ENCODE results near the gene DPRX. TPM values are rescaled to one million over a fixed set of nuclear protein-coding genes. Genes with fewer than 3 reads are reported as not detected.

DPRX gene
- total and polyA plus RNA-seq, 2 donors from 2014 or later, result not detected

- FAIRE-seq, result no peak
- no peak for DNase-seq
- H3K4me1 ChIP-seq (ENCODE audit: control insufficient read depth in 2 of 3, insufficient read depth in 2 of 3, low read depth in 1 of 3, low read length in 3 of 3), result no peaks in the 10 kb centered on the region
- H3K9me3 ChIP-seq (ENCODE audit: control insufficient read depth in 2 of 3, insufficient read depth in 1 of 3, low read length in 3 of 3), result no peaks in the 10 kb centered on the region
- no peak overlapping the region for H3K27ac ChIP-seq (ENCODE audit: low read depth in 2 of 2, low read length in 2 of 2)
- intact Hi-C loops (cut with DNase I), result no loop called here
- no peaks in the 10 kb centered on the region for H3K36me3 ChIP-seq (ENCODE audit: control insufficient read depth in 2 of 3, insufficient read depth in 3 of 3, low read length in 3 of 3)
- H3K27me3 ChIP-seq (ENCODE audit: control insufficient read depth, insufficient read depth, low read length), result no peaks in the 10 kb centered on the region
- no peak overlapping the region for H3K4me3 ChIP-seq (ENCODE audit: low read length in 3 of 3)
- no peak overlapping the region for H3K9ac ChIP-seq (ENCODE audit: low read length in 3 of 3)
- TF ChIP-seq CTCF (IDR thresholded peaks at IDR 0.05; ENCODE audit: borderline replicate concordance, extremely low read depth, insufficient read depth), result no peak
These were observed 10.7 kb downstream of the DPRX start for GRCh38 chr19:53642381-53643099.

GRCh38 chr19:53644061-53644816 lies 12.4 kb downstream of the DPRX start:
- no peak for FAIRE-seq
- no peaks in the 10 kb centered on the region for H3K4me1 ChIP-seq (ENCODE audit: control insufficient read depth in 2 of 3, insufficient read depth in 2 of 3, low read depth in 1 of 3, low read length in 3 of 3)
- H3K4me3 ChIP-seq (ENCODE audit: low read length in 3 of 3), result no peak overlapping the region
- no peak for TF ChIP-seq CTCF (IDR thresholded peaks at IDR 0.05; ENCODE audit: borderline replicate concordance, extremely low read depth, insufficient read depth)
- no peak overlapping the region for H3K9ac ChIP-seq (ENCODE audit: low read length in 3 of 3)
- no peaks in the 10 kb centered on the region for H3K27me3 ChIP-seq (ENCODE audit: control insufficient read depth, insufficient read depth, low read length)
- H3K27ac ChIP-seq (ENCODE audit: low read depth in 2 of 2, low read length in 2 of 2), result no peak overlapping the region
- no peaks in the 10 kb centered on the region for H3K9me3 ChIP-seq (ENCODE audit: control insufficient read depth in 2 of 3, insufficient read depth in 1 of 3, low read length in 3 of 3)
- intact Hi-C loops (cut with DNase I), result no loop called here
- DNase-seq, result no peak
- no peaks in the 10 kb centered on the region for H3K36me3 ChIP-seq (ENCODE audit: control insufficient read depth in 2 of 3, insufficient read depth in 3 of 3, low read length in 3 of 3)

GRCh38 chr19:53646144-53646543 lies 14.3 kb downstream of the DPRX start:
- intact Hi-C loops (cut with DNase I), result no loop called here
- H3K9ac ChIP-seq (ENCODE audit: low read length in 3 of 3), result no peak overlapping the region
- no peak for FAIRE-seq
- H3K4me3 ChIP-seq (ENCODE audit: low read length in 3 of 3), result no peak overlapping the region
- peaks cover 0 to 4% (median 0%) of the 10 kb centered on the region in 3 donors for H3K9me3 ChIP-seq (ENCODE audit: control insufficient read depth in 2 of 3, insufficient read depth in 1 of 3, low read length in 3 of 3)
- H3K36me3 ChIP-seq (ENCODE audit: control insufficient read depth in 2 of 3, insufficient read depth in 3 of 3, low read length in 3 of 3), result no peaks in the 10 kb centered on the region
- no peak for TF ChIP-seq CTCF (IDR thresholded peaks at IDR 0.05; ENCODE audit: borderline replicate concordance, extremely low read depth, insufficient read depth)
- H3K27me3 ChIP-seq (ENCODE audit: control insufficient read depth, insufficient read depth, low read length), result no peaks in the 10 kb centered on the region
- no peaks in the 10 kb centered on the region for H3K4me1 ChIP-seq (ENCODE audit: control insufficient read depth in 2 of 3, insufficient read depth in 2 of 3, low read depth in 1 of 3, low read length in 3 of 3)
- DNase-seq, result no peak
- no peak overlapping the region for H3K27ac ChIP-seq (ENCODE audit: low read depth in 2 of 2, low read length in 2 of 2)

All from kidney (tissue), 14 donors.